Measurements from ENCODE around the gene FLT3LG.

DNA sequence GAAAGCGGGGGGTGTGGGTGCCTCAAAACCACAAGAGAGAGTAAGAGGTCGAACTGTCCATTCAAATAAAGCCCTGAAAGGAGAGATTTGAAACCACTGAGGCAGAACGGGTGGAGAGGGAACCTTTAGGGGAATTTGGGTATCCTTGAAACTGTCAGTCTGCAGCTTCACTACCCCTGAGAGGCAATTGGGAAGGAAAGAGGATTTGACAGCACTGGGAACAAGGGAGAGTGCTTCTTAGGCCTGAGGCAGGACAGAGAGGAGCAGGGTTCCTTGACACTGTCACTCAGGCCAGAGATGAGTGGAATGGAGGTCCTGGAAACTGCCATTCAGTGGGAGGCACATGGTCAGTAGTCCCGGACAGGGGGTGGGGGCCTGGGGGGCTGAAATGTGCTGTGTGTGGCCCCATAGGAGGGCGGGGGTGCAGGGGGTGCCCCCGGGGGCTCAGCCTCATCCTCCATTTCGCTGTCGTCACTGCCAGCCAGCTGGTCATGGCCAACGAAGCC lies 43.8 kb upstream of the FLT3LG start:
- TF ChIP-seq CTCF (IDR thresholded peaks at IDR 0.05) (no peak), POLR2A (IDR thresholded peaks at IDR 0.05) (no peak)

Data from uterus (tissue), 2 donors.